ENCODE measurements around the gene SLC35G4.
"Not testable (repeated sequence)": the region's sequence is repeated elsewhere in the genome, so short reads cannot be mapped to it uniquely, and the experiment has no call there.

Gene SLC35G4

DNA sequence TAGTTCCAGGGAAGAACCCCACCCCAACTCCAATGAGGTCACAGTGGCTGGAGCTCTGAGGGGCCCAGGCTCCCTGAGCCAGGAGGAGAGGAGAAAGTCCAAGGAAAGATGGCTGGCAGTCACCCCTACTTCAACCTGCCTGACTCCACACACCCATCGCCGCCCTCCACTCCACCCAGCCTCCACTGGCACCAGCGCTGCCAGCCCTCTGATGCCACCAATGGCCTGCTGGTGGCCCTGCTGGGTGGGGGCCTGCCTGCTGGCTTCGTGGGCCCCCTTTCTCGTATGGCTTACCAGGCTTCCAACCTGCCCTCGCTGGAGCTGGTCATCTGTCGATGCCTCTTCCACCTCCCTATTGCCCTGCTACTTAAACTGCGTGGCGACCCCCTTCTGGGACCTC, at the start of gene SLC35G4:
Gene SLC35G4, plus strand, starts transcription at position 109 of the 400 bp plus-strand sequence. Its CDS starts 0 bp downstream, at position 109.
- DNase-seq: not testable (repeated sequence)

DNA sequence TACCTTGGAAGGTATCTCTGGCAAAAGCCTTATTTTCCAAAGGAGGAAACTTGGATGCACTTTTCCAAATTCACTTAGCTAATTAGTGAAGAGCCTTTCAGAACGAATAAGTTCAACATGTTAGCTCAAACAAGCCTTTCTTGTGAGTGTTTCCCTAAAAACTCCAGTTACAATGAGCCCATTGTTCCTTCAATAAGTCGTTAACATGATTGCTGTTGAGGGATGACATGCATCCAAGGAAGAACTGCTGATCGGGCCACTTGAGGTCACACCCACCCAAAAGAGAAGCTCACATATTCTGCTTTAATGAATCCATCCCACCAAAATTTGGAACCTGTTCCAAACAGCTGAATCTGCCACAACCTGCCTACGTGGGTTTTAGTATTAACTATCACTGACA, 48.1 kb upstream of the SLC35G4 start:
- DNase-seq: no peak

DNA sequence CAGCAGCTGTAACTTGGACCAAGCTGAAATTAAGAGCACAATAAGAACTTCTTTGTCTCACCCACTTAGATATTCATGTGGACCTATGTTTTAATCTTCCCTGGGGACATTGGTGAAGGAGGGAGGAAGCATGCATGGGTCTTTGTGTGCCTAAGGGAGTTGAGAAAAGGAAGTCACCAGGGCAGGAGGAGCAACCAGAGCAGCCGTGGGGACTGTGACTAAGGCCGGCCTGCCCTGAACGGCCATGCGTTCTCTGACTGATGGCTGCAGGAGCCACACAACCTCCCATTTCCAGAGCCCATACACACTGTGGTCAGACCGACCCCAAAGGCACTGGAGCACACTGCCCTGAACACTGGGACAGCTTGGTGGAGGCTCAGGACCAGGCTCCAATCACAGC, 43.7 kb upstream of the SLC35G4 start:
- no peak for DNase-seq

DNA sequence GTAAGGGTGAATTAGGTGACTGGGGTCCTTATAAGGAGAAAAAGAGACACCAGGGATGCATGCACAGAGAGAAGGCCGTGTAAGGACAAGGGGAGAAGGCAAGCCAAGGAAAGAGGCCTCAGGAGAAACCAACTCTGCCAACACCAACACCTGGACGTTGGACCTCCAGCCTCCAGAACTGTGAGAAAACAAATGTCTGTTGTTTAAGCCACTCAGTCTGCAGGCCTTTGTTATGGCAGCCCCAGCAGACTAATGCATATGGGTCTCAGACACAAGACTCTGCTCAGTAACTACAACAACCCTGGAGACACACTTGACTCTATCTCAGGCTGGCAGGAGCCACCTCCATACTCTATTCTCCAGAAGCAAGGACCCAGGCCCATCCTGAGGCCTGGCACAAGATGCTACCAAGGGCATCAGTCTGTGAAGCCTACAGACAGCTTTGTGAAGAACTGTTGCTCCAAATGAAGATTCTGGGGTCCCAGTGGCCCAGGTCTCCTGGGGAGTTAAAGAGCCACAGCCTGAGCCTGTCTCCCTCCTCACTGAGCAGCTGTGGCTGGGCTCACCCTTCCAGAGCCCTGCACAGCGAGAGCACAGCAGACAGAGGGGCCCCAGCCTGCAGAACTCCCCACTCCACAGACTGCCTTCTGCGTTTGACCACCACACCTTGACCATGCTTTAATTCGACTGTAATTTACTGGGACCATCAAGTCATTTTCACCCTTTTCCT, 43.0 kb upstream of the SLC35G4 start:
- DNase-seq: no peak

DNA sequence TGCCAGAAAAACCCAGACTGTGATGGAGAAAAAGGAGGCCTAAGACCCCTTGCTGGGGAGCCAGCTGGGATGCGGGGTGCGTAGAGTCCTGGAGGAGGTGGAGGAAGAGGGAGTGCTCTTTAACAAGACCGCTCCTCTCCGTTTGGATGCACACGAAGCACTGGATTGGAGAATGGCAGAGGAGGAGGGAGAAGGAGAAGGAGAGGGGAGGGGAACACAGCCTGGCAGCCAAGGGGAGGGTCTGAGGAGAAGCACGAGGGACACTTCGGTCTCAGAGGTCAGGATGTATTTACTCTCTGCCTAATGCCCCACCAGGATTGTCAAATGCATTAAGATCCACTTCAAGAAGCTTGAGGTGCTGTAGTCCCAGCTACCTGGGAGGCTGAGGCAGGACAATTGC, 42.0 kb upstream of the SLC35G4 start:
- DNase-seq: no peak

DNA sequence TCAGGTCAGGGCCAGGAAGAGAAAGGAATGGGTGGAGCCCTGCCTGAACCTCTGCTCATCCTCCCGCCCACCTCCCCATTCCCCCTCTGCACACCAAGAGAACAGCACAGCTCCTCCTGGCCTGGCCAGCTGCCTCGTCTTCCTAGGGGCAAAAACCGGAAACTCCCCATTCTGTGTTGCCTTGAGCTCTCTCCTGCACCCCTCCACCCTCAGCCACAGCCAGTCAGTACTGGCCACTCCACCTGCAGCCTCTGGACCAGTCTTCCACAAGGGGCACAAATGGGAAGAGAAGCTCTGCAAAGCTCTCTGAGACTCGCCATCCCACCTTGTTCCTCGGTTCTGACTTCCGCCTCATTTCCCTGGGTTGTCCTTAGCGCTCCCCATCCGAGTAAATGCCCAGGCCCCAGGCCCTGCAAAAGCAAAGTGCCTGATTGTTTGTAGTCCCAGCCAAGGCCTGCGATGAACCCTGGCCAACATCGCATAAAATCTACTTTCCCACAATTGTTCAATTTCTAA, 39.3 kb upstream of the SLC35G4 start:
- DNase-seq: no peak

DNA sequence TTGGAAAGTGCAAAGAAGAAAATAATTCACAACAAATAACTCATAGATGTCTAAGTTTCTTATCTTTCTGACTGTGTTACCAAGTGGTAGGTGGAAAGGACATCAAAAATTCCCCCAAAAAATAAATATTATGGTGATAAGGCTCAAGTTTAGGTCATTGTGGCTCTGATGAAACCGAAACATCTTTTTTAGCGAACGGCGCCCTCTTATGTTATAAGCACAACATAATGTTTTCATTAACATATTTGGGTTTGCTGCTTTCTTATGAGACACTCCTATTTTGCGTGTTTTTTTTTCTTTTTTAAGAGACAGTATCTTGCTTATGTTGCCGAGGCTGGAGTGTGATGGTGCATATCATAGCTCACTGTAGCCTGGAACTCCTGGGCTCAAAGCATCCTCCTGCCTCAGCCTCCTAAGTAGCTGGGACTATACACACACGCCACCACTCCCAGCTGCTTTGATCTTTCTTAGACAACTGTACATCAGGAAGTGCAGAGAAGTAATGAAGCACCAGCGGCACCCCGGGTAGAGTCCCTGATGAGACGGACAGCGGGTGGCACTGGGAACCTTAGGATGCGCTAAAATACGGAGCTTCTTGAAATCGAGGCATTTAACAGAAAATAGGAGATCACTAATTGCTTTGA, 38.5 kb upstream of the SLC35G4 start:
- no peak for DNase-seq

DNA sequence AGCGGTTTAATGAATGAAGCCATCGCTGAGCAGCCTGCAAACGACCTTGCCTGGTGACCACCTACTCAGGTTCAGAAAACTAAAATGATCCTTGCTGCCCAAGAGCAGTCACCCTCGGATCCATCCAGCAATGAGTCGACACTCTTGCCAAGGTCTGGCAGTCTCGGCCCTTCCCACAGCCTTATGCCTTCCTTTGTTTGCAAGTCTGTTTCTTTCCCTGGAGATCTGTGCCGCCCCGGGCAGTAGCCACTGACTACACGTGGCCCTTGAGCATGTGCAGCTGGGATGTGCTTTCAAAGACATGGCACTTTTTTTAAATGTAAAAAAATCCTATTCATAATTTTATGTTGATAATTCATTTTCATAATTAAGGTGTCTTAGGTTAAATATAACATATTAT, 37.2 kb upstream of the SLC35G4 start:
- DNase-seq: no peak

DNA sequence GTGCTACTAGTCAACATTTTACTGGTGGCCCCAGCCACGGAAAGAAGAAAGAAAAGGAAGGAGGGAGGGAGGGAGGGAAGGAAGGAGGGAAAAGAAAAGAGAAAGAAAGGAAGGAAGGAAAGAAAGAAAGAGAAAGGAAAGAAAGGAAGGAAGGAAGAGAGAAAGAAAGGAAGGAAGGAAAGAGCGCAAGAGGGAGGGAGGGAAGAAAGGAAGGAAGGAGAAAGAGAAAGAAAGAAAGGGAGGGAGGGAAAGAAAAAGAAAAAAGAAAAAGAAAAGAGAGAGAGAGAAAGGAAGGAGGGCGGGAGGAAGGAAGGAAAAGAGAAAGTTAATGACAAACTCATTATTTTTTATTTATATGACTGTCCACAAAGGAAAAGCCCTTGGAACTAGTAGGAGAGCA, 34.9 kb upstream of the SLC35G4 start:
- DNase-seq: no peak

DNA sequence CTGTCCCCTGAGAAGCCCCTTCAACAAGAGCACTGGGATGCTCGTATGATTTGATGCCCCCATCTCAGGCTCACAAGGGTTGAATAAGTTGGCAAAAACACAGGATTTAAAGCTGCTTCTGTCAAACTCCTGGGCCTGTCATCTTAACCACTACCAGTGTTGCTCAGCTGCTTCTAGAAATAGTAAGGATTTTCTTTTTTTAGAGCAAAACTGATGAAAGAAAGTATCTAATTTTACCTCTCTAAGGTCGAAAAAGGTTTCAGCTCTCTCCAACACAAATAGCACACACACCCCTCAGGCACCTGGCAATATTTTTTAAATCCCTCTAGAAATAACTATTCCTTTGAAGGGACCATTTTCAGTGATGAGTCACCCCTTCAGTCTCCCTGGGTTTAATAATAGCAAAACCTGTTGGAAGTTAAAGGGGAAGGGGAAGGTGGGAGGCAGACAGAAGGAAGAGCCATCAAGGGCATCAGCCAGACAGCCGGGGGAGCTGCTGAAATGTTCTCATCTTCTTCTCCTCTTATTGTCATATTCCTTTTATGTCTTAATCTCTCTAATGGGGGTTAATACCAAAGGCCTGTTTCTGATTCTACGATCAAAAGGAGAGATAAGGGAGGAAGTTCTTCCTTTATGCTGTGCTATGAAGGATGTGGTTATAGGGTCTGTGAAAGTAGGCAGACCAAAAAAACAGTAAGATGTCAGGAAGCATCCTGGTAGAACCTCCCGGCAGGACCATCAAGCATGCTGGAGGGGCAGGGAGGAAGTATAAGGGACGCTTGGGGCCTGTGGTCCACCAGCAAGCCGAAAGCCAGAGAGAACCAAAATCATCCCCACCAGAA, 31.9 kb upstream of the SLC35G4 start:
- DNase-seq: no peak

DNA sequence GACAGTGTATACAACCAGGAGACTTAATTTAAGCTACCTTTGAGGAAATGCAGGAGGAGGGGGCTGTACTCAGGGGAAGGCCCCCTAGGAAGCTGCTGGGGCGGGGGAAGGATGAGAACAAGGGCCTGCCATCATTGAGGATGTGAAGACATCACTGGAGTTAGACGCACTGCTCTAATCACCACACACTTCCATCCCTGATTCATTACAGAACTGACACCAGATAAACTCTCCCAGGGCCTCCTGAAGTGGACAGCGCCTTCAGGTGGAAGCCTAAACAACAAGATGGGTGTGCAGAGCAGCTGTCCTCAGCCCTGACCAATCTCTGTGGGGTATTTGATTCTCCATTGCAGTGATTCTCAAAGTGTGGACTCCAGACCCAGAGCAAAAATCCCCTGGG, 30.6 kb upstream of the SLC35G4 start:
- DNase-seq: no peak

DNA sequence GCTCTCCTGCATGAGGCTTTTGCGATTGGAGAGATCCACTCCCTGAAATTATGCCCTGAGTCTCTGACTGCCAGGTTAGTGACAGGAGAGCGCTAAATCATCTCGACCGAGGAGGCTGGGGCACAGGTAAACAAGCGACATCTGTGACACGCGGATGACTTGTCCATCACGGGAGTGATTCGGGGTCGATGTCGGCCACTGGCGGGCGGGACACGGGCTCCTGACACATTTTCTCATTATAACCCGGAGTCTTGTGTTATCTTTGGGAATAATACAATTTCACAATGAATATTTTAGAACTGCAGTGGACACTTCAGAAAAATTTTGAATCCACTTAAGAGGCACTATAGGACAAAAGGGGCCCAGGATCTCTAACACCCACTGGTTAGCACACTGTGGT, 29.5 kb upstream of the SLC35G4 start:
- DNase-seq: no peak

DNA sequence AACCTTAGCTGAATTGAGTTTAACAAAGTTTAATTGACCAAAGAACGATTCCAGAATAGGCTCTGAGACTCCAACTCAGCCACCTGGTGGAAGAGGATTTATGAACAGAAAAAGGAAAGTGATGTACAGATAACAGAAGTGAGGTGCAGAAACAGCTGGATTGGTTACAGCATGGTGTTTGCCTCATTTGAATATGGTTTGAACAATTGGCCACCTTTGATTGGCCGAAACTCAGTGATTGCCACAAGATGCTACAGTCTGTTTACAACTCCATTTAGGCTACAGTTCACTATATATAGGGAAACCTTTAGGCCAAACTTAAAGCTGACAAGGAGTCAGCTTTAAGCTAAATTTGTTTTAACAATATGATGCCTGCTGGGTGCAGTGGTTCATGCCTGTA, 28.1 kb upstream of the SLC35G4 start:
- no peak for DNase-seq

DNA sequence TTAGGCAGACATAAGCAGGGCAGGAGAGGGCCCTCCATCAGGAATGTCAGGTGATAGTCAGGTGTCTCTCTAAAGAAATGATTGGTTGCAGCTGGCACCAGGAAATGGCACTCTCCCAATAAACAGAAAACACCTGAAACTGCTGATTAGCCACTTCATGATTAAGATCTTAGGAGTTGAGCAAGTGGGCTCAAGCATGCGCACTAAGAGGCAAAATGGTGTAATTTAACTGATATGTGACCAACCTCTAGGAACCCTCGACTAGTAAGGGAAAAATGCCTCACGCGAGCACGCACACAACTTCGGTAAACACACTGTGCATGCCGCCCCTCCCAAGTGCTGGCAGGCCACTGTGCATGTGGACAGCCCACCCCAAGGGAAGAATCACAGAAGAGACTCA, 23.8 kb upstream of the SLC35G4 start:
- DNase-seq: no peak

DNA sequence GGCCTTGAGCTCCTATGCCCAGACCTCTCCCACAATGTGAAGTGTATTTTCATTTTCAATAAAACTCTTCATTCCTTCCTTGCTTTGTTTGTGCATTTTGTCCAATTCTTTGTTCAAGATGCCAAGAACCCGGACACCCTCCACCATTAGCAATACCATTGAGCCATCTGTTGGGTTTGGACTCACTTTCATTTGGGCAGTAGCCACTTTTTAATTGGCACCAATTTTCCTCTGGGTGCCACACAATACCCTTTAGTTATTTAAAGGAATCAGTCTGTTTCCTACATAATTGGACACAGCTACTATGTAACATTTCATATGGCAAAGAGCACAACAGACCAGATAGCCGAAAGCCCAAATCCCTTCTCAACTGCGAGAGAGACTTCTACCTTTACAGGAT, 22.5 kb upstream of the SLC35G4 start:
- no peak for DNase-seq

DNA sequence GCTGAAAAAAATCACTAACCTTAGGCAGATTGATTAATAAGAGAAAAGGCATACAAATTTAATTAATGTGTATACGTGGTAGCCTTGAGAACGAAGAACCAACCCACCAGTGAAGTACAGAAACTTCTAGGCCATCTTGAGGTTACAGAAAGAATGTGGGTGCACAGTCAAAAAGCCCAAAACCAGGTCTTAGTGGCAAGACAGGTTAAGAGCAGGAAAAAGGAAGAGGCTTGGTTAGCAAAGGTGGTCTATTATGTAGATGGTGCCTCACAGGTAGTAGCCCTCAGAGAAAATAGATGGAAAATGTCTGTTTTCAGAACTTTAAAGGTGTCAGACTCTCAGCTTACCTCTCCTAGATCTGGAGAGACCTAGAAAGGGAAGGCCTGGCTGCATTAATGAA, 22.0 kb upstream of the SLC35G4 start:
- DNase-seq: no peak

DNA sequence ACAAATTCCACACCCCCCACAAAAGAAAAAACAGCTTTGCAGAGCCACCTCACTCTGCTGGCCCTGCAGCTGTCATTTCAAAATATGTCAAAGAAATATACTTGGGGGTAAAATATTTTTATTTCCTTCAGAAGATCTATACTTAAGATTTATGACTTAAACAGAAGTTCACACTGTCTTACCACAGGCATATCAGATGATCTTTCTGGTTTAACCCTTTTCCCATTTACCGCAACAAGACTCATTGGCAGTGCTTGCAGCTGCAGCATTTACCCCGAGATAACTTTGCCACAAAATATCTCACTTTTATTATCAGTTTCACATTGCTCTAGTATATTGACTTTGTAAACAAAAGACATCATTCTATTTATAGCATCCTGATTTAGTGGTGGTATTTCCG, 21.6 kb upstream of the SLC35G4 start:
- no peak for DNase-seq

DNA sequence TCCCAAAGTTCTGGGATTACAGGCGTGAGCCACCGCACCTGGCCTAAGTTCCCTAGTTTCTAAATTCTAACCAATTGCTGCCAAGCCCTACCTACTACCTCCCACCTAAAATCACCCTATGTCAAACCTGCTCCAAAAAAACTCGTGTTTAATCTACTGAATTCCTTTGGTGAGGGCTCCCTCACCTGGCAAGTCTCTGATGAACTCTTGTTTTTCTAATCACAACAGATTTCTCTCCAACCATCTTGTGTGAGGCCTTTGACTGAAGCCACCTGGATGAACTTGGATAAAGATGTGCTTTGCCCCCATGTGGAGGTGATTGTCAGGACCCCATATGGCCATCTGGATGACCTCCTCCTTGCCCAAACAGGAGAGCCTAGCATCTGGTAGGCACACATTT, 17.4 kb upstream of the SLC35G4 start:
- DNase-seq: no peak

DNA sequence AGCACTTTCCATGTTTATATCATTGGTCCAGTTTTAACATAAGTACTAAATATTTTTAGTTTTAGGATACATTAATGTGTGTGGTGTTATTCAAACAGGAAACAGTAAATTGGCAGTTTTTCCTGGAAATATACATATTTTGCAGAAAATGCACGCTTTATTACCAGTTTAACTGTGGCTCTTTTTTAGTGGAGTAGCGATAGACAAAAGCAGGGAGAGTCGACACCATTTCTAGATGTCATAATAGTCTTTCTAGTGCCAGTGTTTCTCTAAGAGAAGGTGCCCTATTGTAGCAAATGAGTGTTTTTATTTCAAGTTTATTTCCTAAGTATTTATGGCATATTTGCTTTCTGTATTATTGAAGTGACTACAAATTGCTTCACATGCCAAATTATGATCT, 9.1 kb upstream of the SLC35G4 start:
- no peak for DNase-seq

DNA sequence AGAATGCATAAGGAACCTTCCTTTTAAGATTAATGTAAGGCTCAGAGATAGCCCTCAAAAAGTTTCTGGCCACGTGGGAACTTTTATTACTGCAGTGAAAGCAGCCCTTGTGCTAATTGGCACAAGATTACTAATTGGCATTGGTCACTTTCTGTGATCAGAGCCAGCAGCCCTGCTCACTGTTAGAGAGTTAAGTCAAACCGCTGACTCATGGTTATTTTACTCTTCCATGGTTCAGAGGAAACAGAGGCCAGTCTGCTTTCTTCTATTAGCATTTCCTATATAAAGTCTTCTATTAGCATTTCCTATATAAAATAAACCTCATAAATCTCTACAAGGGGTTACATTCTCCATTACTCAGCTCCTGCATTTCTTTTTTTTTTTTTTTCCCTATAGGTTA, 1.5 kb upstream of the SLC35G4 start:
- no peak for DNase-seq

DNA sequence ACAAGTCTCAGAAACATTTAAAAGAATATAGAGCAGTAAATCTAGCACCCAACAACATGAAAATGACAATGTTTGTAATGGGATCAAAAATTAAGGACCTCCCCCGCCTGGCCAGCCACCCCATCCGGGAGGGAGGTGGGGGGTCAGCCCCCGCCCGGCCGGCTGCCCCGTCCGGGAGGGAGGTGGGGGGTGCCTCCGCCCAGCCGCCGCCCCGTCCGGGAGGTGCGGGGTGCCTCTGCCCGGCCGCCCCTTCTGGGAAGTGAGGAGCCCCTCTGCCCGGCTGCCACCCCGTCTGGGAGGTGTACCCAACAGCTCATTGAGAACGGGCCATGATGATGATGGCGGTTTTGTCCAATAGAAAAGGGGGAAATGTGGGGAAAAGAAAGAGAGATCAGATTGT, 778 bp upstream of the SLC35G4 start:
- not testable (repeated sequence) for DNase-seq

DNA sequence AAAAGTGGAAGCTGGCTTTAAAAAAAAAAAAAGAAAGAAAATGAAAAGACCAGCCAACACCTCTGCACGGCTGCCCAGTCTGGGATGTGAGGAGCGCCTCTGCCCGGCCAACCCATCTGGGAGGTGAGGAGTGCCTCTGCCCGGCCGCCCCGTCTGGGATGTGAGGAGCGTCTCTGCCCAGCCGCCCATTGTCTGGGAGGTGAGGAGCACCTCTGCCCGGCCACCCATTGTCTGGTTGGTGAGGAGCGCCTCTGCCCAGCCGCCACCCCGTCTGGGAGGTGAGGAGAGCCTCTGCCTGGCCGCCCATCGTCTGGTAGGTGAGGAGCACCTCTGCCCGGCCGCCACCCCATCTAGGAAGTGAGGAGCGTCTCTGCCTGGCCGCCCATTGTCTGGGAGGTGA, 3.7 kb downstream of the SLC35G4 start:
- not testable (repeated sequence) for DNase-seq

DNA sequence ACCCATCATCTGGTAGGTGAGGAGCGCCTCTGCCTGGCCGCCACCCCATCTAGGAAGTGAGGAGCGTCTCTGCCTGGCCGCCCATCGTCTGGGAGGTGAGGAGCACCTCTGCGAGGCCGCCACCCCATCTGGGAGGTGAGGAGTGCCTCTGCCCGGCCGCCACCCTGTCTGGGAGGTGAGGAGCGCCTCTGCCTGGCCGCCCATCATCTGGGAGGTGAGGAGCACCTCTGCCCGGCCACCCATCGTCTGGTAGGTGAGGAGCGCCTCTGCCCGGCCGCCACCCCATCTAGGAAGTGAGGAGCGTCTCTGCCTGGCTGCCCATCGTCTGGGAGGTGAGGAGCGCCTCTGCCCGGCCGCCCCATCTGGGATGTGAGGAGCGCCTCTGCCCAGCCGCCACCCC, 4.2 kb downstream of the SLC35G4 start:
- not testable (repeated sequence) for DNase-seq

DNA sequence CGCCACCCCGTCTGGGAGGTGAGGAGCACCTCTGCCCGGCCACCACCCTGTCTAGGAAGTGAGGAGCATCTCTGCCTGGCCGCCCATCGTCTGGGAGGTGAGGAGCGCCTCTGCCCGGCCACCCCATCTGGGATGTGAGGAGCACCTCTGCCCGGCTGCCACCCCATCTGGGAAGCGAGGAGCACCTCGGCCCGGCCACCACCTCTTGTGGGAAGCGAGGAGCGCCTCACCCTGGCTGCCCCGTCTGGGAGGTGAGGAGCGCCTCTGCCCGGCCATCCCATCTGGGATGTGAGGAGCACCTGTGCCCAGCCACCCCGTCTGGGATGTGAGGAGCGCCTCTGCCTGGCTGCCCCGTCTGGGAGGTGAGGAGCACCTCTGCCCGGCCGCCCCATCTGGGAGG, 4.6 kb downstream of the SLC35G4 start:
- not testable (repeated sequence) for DNase-seq

All from activated T-cell treated with anti-CD3 and anti-CD28 coated beads, Interleukin-2, amount 50 U/mL, for 1 hour (primary cell).